GM19463 (cell line): Measurements from ENCODE around the gene CPD.
"Not testable (repeated sequence)": the region's sequence is repeated elsewhere in the genome, so short reads cannot be mapped to it uniquely, and the experiment has no call there.

Source experiments
- ATAC-seq: cut with Tn5 transposase; IDR thresholded peaks from one replicate; pipeline ENCODE4 v1.9.1; 2021; ENCODE audit warnings: mild to moderate bottlenecking, moderate library complexity; ENCODE audit not compliant: unreplicated experiment

The CPD gene

DNA sequence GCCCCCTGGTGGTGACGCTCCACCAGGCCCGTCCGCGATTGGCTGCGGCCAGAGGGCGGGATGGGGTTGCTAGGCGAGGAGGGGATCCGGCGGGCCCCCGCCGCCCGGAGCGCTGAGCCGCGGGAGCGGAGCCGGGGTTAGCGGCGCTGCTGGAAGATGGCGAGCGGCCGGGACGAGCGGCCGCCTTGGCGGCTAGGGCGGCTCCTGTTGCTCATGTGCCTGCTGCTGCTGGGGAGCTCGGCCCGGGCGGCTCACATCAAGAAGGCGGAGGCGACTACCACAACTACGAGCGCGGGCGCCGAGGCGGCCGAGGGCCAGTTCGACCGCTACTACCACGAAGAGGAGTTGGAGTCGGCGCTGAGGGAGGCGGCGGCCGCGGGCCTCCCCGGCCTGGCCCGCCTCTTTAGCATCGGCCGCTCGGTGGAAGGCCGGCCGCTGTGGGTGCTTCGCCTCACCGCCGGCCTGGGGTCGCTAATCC lies at the start of gene CPD:
TSS of gene CPD (plus strand) at position 103 of the 478 bp plus-strand sequence. CDS start at position 157, 54 bp downstream.
- ATAC-seq: peak; percentile 76

DNA sequence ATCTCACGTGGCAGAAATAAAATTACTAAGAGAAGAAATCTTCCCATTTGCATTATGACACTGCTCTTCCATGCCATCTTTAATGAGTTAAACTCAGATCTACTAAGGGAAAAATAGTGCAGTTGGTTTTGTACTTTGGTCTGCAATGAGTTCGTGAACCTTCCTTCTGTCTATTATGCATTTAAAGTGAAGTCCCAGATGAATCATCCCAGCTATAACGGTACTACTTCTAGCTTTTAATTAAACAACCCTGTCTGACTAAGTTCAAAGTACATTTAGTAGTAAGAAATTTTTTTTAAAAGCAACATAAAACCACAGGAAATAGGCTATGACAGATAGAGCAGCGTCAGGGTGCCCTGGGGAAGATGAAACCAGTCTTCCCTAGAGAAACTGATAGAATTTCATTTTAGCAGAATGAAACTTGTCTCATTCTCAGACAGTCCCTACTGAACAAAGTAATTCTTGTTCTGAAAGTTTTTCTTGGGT lies 46.6 kb upstream of the CPD start:
- no peak for ATAC-seq

DNA sequence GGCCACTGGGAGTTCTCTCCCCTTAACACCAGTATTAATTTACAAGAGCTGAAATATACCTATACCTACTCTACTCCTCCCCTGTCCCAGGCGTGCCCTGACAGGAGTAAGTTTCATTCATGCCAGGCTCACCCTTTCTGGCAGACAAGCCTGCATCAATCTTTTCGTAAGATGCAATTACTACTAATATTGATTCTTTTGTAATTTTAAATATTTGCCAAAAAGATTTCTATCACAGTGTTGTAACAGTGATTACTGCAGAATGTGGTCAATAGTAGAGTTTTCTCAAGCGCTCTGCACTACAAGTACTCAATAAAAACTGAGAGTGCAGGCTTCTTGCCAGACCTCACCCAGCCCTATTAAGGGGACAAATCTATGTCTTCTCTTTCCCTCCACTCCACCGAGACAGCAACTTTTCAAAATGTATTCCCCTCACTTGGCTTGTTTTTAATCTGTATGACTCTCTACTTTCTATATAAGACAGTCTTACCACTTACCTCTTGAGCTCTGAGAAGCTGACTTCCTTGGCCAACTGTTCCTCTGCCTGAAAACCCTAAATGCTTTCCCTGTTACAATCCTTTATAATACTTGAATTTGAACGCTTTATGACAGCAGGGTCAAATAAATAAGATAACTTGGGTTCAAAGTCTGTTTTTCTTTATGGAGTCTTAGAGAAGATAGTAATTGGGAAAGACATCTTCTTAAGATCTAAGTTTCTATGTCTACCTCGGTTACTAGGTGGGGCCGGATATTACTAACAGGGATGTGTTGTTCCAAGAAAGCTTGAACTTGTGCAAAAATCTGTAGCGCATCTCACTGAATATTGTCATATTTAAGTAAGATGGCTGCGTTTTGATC lies 45.0 kb upstream of the CPD start, which contains the start of gene TMIGD1:
TSS of gene TMIGD1 (minus strand) at position 555 of the 858 bp plus-strand sequence. CDS start 1,924 bp downstream, outside the sequence.
- ATAC-seq: no peak

DNA sequence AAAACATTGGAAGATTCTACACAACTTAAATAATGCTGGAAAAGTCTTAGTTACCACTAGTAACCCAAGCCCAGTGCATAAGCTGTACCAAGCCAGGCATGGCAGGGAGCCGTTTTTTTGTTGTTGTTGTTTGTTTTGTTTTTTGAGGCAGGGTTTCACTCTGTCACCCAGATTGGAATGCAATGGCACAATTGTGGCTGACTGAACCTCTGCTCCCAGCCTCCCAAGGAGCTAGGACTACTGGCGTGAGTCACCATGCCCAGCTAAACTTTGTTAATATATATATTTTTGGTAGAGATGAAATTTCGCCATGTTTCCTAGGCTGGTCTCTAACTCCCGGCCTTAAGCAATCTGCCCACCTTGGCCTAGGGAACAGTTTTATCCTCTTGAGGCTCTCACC lies 44.3 kb upstream of the CPD start:
- ATAC-seq: no peak

DNA sequence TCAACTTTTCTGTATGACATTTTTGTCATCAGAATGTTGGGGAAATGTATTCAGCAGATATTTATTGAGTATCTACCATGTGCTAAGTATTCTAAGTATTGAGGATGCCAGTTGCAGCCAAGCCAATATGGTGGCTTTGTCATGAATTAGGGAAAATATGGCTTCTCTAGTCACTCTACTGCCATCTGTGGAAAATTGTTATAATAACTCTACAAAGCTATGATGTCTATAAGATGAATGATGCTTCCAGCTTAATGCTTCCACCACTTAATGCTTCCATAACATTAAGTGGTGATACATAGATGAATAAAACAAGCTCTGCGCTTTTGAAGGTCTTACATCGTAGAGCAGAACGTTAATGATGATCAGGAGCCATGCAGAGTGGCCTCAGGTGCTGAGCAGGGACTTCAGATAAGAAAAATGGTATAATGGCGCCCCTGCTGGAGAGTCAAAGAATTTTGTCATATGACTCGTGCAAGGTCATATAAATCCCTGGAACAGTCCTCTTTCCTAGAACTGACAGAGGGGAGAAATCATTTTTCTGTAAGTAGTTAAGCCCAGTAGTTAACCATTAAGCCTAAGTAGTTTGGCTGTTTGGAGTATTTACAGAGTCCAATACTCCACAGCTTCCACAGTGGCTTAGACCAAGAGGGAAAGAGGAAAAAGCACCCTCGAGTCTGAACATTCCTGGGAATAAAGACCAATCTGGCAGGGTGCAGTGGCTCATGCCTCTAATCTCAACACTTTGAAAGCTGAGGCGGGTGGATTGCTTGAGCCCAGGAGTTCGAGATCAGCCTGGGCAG lies 42.2 kb upstream of the CPD start:
- ATAC-seq: no peak

DNA sequence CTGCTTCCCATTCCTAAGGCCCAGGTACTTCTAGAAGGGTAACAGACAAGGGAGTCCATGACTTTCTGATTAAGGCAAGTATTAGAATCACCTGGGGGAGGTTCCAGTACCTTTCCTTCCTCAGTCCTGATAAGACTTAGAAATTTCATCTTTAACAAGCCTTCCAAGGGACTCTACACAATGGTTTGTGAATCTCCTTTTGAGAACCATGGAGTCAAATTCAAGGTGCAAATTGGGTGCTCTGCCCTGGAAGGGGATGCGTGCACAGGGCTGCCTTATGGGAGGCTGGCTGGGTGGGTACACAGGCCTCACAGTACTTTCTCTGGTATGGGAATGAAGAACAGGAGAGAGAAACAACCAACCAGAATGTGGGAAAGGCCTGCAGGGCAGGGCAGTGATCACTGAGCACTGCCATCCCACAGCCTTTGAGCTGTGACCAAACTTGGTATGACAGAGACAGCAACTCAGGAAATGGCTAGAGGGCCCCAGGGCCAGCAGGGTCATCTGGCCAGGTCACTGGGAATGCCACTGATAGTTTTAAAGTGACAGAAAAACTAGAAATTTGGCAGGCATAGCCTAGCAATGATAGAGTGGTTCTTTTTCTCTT lies 41.2 kb upstream of the CPD start:
- ATAC-seq: no peak

DNA sequence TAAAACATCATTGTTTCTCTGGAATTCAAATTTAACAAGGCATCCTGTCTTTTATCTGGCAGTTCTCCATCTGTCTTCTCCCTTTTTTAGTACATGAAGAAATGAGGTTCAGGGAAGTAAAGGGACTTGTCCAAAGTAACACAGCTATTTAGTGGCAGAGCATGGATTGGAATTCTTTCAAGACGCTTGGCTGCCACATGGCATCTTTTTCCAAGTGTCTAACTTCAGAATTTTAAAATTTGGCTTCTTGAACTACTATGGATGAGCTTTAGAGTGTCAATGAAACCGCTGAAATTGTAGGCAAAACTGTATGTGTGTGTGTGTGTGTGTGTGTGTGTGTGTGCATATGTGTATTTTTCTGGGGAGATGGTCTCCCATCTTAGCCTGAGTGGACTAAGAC lies 39.6 kb upstream of the CPD start:
- ATAC-seq: no peak

DNA sequence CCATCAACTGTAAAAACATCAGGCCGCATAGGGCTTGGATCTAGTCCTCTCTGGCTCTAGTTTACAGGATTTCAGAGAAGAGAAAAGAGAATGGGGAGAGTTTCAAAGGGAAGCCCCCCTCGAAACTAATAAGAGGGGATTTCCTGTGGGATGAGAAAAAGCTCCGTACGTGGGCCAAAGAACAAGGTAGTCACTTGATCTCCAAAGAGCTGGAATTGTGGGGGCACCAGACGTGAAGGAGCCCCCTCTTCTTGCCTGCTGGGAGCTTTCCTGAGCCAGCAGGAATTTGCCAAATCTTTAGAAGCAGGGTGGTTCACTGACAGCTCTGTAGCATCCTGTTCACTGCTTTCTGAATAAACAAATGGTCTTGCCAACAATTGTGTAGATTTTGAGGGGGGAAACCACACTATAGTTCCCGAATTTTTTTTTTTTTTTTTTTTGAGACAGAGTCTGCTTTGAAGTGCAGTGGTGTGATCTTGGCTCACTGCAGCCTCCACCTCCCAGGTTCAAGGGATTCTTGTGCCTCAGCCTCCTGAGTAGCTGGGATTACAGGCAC lies 37.8 kb upstream of the CPD start:
- ATAC-seq: no peak

DNA sequence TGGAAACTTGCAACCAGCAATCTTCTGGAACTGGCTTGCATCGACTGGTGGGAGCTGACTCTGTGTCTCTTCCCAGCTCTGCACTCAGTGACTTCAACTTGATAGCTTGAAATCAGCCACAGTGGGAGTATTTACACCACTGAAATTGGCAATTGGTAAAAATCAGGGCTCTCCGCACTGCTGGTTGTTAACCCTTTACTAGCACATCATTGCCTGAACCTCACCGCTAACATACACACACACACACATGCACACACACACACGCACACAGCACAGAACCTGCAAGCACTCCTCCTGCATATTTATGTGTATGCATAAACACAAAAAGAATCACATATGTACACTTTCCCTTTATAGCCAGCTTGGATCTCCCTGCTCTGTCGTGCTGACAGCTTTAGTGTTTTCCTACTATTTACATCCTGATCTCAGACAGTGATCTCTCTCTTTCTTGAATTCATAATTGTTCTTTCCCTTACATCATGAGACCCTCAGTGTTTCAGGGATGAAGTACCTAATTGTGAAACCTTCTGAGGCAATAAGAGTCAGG lies 37.0 kb upstream of the CPD start:
- no peak for ATAC-seq

DNA sequence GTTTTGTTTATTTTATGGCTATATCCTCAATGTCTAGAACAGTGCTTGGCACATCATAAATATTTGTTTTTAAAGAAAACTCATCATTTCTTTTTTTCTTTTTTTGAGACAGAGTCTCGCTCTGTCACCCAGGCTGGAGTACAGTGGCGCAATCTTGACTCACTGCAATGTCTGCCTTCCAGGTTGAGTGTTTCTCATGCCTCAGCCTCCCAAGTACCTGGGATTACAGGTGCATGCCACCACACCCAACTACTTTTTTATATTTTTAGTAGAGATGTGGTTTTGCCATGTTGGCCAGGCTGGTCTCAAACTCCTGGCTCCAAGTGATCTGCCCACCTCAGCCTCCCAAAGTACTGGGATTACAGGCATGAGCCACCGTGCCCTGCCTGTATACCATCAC lies 35.5 kb upstream of the CPD start:
- not testable (repeated sequence) for ATAC-seq

DNA sequence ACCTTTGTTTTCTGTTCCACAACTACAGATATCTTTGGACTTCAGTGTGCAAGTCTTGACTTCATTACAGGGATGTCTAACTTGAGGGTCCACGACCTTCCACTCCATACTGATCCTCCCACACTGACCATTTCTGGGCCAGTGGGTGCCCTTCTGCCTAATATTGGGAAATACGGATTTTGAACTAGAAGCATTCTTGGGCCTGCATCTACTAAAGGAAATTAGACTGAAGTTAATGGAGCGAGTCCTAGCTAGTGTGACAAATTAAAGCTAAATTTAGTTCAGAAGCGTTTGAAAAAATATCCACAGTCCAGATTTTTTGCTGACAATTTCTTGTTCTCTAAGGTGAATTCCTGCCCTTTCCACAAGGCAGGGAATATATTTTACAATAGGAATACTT lies 34.9 kb upstream of the CPD start:
- no peak for ATAC-seq

DNA sequence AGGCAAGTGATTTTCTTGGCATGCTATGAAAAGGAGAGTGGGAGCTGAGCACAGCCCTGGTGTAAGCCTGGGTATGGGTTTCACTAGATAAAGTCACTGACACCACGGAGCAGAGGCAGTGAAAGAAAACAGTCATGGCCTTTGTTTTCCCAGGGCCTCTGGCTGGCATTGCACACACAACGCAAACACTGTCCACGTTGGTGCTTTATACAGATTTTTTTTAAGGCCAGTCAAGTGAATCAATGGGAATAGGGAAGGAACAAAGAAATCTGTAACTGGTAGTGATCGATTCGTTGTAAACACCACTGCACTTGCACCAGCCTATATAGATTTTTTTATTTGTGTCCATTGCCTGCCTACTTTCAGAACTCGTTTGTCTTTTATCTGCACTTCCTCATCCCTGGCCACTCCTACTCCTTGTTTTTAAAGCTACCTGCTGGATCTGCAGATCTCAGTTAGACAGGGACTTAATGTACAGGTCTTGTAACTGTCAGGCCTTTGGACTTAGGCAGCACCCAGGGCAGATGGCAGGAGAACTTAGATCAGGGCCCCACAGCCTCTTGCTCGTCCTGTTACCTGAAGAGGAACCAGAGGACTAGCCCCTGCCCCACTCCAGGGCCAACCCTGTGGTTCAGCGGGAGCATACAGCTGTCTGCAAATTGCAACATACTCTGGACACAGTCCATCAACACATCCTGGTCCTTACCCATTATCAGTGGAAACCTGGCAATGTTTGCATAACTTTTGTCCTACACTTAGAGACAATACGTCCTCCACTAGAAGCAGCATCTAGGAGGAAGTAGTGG lies 34.2 kb upstream of the CPD start:
- no peak for ATAC-seq

DNA sequence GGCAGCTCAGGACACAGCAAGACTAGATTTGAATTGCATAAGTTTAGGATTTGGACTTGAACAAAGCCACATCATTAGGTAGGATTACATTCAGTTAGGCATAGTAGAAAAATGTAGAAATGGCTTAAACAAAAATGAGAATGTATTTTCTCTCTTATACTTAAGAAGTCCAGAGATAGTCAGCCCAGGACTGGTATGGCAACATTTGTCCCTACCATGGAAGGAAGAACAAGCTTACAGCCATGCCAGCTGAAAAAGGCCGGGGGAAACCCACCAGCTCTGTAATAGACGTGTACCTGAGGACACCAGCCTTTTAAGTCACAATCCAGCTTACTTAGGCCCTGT lies 33.7 kb upstream of the CPD start:
- ATAC-seq: no peak

DNA sequence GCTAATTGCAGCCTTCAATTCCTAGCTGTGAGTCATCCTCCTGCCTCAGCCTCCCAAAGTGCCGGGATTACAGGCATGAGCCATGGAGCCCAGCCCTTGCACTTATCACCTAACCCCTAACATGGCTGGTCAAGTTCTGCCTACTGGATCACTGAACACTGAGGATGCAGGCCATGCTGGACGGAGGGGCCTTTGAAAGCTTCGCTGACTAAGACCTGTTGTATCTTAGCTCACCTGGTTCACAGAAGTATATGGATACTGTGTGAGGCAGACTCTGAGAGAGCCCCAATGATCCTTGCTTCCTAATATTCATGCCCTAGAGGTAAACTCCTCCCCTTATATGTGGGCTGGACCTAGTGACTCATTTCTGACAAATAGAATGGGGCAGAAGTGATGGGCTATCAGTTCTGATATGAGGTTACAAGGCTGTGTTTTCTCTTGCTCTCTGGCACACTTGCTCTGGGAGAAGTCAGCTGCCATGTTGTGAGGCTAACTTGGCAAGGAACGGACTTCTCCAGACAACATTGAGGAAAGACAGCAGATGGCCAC lies 33.1 kb upstream of the CPD start:
- no peak for ATAC-seq

DNA sequence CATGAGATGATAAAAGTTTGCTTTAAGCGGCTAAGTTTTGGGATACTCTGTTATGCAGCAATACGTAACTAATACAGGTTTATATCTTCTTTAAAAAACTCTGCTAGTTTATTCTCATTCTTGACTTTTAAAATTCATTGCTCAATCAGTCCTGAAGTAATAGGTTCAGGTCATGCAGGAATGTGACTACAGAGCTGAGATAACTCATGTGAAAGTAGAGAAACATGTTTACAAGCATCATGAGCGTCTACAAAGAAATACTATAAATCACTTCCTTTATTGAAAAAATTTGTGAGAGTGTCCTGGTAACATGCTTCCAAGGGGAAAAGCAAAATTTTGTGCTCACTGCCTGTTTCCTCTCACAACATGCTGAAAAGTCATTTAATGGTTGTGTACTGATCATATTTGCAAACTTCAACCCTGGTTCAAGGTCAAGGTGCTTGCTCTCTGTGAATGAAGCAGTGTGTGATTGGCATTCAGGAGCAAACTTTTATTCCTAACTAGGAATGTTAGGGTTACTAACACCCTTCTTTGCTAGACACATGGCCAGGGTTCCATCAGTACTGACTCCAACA lies 32.4 kb upstream of the CPD start:
- no peak for ATAC-seq

DNA sequence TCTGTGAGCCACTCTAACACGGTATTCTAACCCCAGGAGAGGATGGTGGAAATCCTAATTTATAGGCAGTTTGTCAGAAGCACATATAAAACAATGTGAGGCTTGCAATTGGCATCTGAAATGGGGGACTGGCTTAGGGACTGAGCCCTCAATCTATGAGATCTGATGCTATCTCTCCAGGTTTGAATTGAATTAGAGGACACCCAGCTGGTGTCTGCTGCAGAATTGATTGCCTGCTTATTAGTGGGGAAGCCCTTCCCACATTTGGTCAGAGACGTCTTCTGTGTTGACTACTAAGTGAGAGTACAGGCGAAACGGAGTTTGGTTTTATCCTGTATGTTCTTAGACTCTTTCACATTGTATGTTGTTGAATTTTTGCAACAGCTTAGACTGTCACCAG lies 31.2 kb upstream of the CPD start:
- no peak for ATAC-seq

DNA sequence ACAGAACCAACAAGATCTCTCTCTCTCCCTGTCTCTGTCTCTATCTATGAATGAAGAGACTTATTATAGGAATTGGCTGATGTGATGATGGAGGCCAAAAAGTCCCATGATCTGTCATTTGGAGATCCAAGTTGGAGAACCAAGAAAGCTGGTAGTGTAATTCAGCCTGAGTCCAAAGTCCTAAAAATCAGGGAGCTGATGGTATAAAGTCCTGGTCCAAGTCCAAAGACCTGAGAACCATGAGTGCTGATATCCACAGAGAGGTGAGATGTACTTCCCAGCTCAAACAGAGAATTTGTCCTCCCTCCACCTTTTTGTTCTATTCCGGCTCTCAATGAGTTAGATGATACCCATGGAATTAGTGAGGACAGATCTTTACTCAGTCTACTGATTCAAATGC lies 29.5 kb upstream of the CPD start:
- ATAC-seq: no peak

DNA sequence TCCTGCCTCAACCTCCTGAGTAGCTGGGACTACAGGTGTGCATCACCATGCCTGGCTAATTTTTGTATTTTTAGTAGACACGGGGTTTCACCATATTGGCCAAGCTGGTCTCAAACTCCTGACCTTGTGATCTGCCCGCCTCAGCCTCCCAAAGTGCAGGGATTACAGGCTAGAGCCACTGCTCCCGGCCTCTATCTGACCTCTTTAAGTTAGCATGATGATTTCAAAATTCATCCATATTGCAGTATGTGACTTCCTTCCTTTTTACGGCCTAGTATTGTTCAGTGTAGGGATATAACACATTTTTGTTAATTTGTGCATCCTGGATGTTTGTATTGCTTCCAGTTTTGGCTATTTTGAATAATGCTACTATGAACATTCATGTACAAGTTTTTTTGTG lies 27.5 kb upstream of the CPD start:
- ATAC-seq: not testable (repeated sequence)

DNA sequence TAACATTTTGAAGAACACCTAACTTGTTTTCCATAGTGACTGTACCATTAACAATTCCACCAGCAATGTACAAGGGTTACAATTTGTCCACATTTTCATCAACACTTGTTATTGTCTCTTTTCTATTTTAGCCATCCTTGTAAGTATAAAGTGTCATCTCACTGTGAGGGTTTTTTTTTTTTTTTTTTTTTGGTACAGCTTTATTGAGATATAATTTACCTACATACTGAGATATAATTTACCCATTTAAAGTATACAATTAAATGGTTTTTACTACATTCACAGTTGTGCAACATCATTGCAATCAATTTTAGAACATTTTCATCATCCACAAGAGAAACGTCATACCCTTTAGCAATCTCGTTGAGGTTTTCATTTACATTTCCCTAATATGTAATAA lies 27.0 kb upstream of the CPD start:
- ATAC-seq: no peak
